ENCODE measurements around the gene TSPAN5.

TSPAN5 gene

GRCh38 chr4:98583265-98583664 is 75.1 kb downstream of the TSPAN5 start:
- FAIRE-seq: no peak

DNA sequence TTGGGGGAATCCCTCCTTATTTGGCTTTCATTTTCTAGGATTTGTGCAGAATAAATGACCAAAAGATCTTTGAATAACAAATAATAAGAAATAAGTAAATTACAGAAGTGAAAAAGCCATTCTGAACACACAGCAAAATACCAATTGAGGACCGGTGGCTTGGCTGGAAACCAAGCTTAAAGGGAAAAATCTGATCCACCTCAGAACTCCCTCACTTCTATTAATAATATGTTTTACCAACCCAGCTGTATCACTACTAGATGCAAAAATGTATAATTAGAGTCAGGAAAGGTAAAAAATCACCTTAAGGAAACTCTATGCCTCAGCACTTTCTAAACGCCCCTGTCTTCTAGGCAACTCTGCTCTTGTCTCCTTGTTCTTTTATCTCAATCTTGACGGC is 77.3 kb downstream of the TSPAN5 start:
- no peak for FAIRE-seq

- FAIRE-seq: no peak
Observed at GRCh38 chr4:98577956-98578355, 80.5 kb downstream of the TSPAN5 start.

GRCh38 chr4:98574816-98575215 is 83.6 kb downstream of the TSPAN5 start:
- no peak for FAIRE-seq

- no peak for FAIRE-seq
Observed at GRCh38 chr4:98573791-98574190, 84.6 kb downstream of the TSPAN5 start.

GRCh38 chr4:98572697-98573096 is 85.7 kb downstream of the TSPAN5 start:
- no peak for FAIRE-seq

GRCh38 chr4:98571161-98571786 is 87.1 kb downstream of the TSPAN5 start:
- no peak for FAIRE-seq

GRCh38 chr4:98570151-98570797 is 88.1 kb downstream of the TSPAN5 start:
- FAIRE-seq: no peak

- FAIRE-seq: no peak
Observed at GRCh38 chr4:98568941-98569663, 89.3 kb downstream of the TSPAN5 start.

DNA sequence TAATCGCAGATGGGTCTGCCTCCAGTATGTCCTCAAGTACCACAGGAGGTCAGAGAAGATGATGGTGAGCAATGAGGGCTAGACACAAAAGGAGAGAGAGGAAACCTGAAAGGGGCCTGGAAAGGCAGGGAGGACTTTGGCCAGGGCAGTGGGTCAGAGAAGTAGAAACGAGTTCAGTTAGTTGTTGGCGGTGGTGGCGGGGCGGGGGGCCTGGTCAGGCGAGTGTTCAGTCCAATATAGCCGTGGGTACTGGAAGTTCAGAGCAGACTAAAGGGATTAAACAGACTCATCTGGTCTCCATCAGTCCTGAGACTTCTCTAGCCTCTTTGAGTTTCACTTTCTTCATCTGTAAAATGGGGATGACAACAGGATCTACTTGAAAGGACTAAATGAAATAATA is 90.8 kb downstream of the TSPAN5 start:
- FAIRE-seq: no peak

- FAIRE-seq: no peak
Observed at GRCh38 chr4:98566361-98567008, 91.9 kb downstream of the TSPAN5 start.

- no peak for FAIRE-seq
Observed at GRCh38 chr4:98565681-98566301, 92.6 kb downstream of the TSPAN5 start.

GRCh38 chr4:98564852-98565251 is 93.6 kb downstream of the TSPAN5 start:
- FAIRE-seq: no peak

DNA sequence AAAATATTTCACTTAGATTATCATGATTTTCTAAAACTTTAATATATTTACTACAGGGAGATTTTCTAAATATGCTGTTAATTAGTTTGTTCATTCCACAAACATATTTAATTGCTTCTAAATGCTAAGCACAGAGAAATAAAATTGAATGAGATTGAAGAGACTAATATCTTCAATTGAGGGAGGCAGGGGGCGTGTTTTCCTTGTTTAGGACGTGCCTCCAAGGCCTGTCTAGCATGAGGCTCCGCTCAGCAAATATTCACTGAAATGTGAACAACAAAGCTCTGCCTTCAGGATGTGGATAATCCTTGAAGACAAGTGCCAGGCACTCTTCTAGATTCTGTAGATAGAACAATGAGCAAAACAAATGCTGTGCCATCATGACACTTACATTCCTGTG is 98.1 kb downstream of the TSPAN5 start:
- FAIRE-seq: no peak

GRCh38 chr4:98558471-98559169 is 99.8 kb downstream of the TSPAN5 start:
- FAIRE-seq: no peak

DNA sequence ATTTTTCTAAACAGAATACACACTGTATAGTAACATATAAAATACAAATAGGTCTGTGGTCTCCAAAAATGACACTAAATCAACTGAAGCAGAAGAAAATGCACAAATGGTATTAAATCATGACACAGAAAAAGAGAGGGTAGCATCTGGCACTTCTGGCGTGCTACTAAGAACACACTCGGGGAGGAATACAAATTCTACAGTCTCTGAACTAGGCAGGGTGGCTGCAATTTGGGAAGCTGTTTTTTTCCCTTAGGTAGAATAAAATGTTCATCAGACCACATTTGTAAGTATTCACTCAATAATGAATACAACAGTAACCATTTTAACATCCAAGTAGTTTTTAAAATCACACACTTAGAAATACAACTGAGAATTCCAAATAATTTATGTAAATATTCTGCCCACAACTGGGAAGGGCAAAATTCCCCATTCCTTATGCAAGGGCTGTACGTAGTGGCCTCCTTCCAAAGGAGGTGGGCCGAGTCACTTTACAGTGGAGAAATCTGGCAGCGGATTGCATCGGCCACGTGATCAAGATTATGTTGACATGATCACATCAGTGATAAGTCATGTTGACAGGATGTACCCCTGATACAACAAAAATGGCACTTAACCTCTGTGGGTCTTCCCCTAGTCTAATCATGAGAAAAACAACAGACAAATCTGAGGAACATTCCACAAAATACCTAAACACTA is 101.1 kb downstream of the TSPAN5 start:
- FAIRE-seq: no peak

DNA sequence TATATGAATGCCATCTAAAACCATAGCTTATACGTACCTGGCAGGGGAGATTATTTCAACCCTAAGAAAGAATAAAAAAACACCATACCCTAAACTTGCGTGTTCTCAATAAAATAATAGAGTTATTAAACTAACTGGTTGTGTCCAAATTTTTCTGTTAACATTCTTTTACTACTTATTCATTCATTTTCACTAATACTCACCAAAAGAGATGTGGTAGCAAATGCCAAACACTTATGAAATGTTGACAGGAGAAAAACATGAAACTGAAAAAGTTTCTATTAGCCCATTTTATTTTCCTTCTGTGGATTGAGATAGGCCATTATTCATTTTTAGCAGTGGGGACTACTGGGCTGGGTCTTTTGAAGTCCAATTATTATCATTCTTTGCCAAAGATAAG is 102.0 kb downstream of the TSPAN5 start:
- FAIRE-seq: no peak

DNA sequence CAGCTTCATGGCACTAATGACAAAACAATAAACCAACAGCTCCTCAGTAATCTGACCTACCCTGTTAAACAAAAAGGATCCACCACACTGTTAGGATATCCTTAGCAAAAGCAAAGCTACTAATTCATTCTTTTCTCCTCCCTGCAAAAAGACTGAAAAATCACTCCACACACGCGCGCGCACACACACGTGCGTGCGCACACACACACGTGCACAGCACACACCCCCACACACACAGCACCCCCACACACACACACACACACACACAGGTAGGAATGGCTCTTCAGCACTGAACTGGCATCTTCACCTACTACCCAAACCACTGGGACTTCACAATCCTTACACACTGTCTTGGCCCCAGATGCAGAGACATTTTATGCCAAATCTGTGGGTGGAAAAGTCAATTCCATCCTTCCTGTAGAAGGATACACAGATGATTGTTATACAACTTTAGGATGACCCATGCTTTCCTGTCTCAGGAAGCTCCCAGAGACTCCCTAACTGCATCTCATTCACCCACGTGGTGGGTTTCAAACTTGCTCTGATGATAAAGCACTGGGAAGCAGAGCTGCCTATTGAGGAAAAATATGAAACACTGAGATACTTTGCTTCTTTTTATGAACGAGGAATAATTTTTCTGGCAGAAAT is 102.5 kb downstream of the TSPAN5 start:
- FAIRE-seq: no peak

DNA sequence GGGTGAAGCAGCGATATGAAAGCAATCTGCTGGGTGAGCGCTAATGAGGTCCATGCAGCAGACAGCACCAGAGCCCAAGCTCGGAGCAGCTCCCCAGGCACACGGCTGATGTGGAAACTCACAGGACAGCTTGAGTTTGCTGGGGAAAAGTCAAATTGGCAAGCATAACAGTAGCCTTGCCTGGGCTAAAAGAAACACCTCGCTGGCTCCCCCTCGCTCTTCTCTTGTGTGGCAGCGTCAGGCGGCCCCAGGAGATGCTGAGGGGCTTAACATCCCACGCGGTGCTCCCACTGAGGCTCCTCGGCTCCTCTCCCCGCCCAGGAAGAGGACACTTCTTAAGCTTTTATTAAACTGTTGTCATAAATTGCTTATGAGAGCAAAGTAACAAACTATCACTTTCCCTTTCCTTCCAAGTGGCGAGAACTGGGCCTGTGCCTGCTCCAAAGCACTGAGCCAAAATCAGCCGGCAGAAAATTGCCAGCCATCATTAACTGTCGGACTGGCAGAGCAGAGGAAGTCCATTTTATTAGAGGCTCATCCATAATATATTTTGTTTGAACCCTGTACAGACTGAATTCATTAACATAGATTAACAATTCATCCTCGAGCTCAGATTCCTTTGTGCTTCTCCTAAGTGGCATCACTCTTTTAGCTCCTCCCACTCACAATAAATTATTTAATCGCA is 111.4 kb downstream of the TSPAN5 start:
- FAIRE-seq: no peak

GRCh38 chr4:98544818-98545414 is 113.5 kb downstream of the TSPAN5 start:
- FAIRE-seq: no peak
